Cardiac muscle cell (in vitro differentiated cells and primary cell): ENCODE data around the gene NPTXR. TPM values are rescaled to one million over a fixed set of nuclear protein-coding genes. Genes with fewer than 3 reads are reported as not detected.

Experiments
- DNase-seq, 2 donors: peaks; one replicate each; pipeline versions ENCODE4 v3.0.0 to v3.0.0-alpha.2; 2010 to 2017; ENCODE audit warnings: low read depth in 1 of 2, low spot score in 1 of 2
- H3K27ac ChIP-seq: fragments of 200-600 bp; sonication (generic); 2 replicates; pipeline ENCODE4 v1.5.1; 2016
- H3K27me3 ChIP-seq: fragments of 200-600 bp; sonication (generic); 2 replicates; pipeline ENCODE4 v1.6.0; 2016; ENCODE audit warnings: control low read depth
- H3K36me3 ChIP-seq: fragments of 200-600 bp; sonication (generic); 2 replicates; pipeline ENCODE4 v1.5.1; 2016; ENCODE audit warnings: control low read depth
- H3K4me1 ChIP-seq: fragments of 200-600 bp; sonication (generic); 2 replicates; pipeline ENCODE4 v1.8.1; 2017; ENCODE audit warnings: low read depth, mild to moderate bottlenecking, mixed run types
- H3K4me3 ChIP-seq: fragments of 200-600 bp; sonication (generic); 2 replicates; pipeline ENCODE4 v1.5.1; 2016; ENCODE audit warnings: mild to moderate bottlenecking
- H3K9me3 ChIP-seq: fragments of 200-600 bp; sonication (generic); 2 replicates; pipeline ENCODE4 v1.5.1; 2017; ENCODE audit warnings: low read depth, mild to moderate bottlenecking, control low read depth
- CTCF ChIP-seq: IDR thresholded peaks from 2 replicates; pipeline ENCODE4 v1.5.1; 2012; ENCODE audit warnings: low read depth, mild to moderate bottlenecking, low read length
- polyA plus RNA-seq: library from polyadenylated mRNA; unstranded; fragments of >200 nt; fragmentation: Nextera tagmentation; extraction: Ambion mirVana; gene quantifications from 2 replicates; pipeline ENCODE4 v1.2.1, GENCODE V29; 2016
- total RNA-seq: library from RNA; depleted of rRNA; stranded (reverse); fragments of >200 nt; gene quantifications from 2 replicates; pipeline ENCODE4 v1.2.3, GENCODE V29; 2016

NPTXR gene
- total and polyA plus RNA-seq, 2 experiments from 2014 or later, result 4.2 to 15.1 TPM

DNA sequence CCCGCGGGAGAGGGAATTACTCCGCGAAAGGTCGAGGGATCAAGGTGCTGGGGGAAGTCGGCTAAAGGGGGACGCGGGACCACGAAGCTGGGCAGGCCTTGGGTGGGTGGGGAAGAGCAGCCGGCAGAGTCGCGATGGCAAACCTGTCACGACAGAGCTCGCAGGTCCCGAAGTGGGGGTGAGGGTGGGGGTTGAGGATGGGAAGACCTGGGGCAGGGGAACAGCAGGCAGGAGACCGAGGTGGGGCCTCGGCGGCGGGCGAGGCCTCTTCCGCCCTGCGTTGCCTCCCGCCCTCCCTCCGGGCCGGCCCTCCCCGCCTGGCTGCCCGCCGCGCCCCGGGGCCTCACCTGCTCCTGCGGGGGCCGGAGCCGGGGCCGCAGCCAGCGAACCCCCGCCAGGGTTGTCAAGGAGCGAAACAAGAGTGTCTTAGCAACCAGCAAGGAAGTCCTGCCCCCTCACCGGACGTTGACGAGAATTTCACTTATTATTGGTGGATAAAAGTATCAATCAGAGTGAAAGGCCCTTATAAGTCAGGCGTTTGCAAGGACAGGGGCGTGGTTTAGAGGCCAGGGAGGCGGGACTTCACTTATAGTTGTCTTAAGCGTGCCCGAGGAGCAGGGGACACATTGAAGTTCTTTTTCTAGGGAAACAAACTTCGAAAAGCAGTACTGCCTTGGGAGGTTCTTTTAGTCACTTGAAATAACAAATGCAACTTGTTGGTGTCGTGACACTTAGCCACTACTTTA is 49.9 kb downstream of the NPTXR start, which contains the start of gene DNAL4:
Gene DNAL4, minus strand, starts transcription at position 423 of the 746 bp plus-strand sequence. CDS start 11,412 bp downstream, outside the sequence.
- H3K4me1 ChIP-seq, result peaks cover 8% of the 10 kb centered on the region
- no peaks in the 10 kb centered on the region for H3K9me3 ChIP-seq
- peak within 1 kb of the TSS; percentile 77 for H3K4me3 ChIP-seq
- peaks cover 32% of the 10 kb centered on the region for H3K27me3 ChIP-seq
- peak; percentile 98 to 99 for DNase-seq
- no peak for TF ChIP-seq CTCF
- no peaks in the 10 kb centered on the region for H3K36me3 ChIP-seq
- peak within 1 kb of the TSS; percentile 68 for H3K27ac ChIP-seq

GRCh38 chr22:38793317-38793716 is 50.5 kb downstream of the NPTXR start:
- Histone ChIP-seq H3K9me3 (no peaks in the 10 kb centered on the region), H3K27me3 (peaks cover 26% of the 10 kb centered on the region), H3K27ac (peak overlapping the region; percentile 68), H3K36me3 (no peaks in the 10 kb centered on the region), H3K4me3 (peak overlapping the region; percentile 77), H3K4me1 (peaks cover 14% of the 10 kb centered on the region)
- TF ChIP-seq CTCF, result no peak
- DNase-seq, result peak in 1 of 2 donors; percentile 16

GRCh38 chr22:38792833-38793232 is 51.0 kb downstream of the NPTXR start:
- Histone ChIP-seq H3K9me3 (no peaks in the 10 kb centered on the region), H3K27ac (no peak overlapping the region), H3K4me3 (peak overlapping the region; percentile 77), H3K36me3 (no peaks in the 10 kb centered on the region), H3K4me1 (peaks cover 19% of the 10 kb centered on the region), H3K27me3 (peaks cover 21% of the 10 kb centered on the region)
- no peak for TF ChIP-seq CTCF
- DNase-seq, result peak in 1 of 2 donors; percentile 12

DNA sequence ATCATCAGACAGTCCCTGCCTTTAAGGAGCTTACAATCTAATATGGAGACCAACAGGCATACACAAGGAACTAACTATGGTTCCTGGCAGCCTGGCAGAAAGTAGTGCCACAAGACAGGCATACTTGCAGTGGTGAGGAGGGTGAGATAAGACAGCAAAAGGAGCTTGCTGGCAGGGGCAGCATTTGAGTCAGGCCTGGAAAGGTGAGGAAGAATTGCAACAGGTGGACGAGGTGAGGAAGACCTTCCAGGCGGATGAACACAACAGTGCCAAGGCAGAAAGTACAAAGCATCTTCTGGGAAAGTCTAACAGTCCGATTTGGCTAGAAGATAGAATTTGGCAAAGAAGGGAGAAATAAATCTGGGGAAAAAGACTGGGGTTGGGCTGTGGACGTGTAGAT is 54.2 kb downstream of the NPTXR start:
- no peak for TF ChIP-seq CTCF
- no peak for DNase-seq
- no peaks in the 10 kb centered on the region for H3K36me3 ChIP-seq
- no peak overlapping the region for H3K4me3 ChIP-seq
- no peaks in the 10 kb centered on the region for H3K9me3 ChIP-seq
- peaks cover 47% of the 10 kb centered on the region for H3K4me1 ChIP-seq
- H3K27me3 ChIP-seq, result no peaks in the 10 kb centered on the region
- H3K27ac ChIP-seq, result peak overlapping the region; percentile 95

DNA sequence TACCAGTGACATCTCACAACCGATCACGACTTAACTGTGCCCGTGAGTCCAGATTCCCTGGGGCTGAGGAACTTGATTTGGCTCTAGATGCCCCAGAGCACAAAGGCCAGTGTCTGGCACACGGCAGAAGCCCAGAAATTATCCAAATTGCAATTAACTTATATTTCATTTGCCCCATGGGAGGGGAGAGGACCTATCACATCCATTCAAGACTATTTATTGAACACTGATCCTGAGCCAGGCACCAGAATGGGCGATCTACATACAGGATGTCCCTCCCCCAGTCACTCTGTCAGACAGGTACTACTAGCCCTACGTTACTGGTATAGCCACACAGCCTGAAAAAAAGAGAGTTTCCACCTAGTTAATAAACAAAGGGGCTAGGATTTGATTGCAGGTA is 55.0 kb downstream of the NPTXR start:
- peaks cover 46% of the 10 kb centered on the region for H3K4me1 ChIP-seq
- no peaks in the 10 kb centered on the region for H3K9me3 ChIP-seq
- DNase-seq, result no peak
- peak overlapping the region; percentile 95 for H3K27ac ChIP-seq
- H3K36me3 ChIP-seq, result no peaks in the 10 kb centered on the region
- no peak overlapping the region for H3K4me3 ChIP-seq
- no peak for TF ChIP-seq CTCF
- H3K27me3 ChIP-seq, result no peaks in the 10 kb centered on the region
